Measurements from ENCODE around the gene CFTR.

GRCh38 chr7:117544061-117544460, 64.2 kb downstream of the CFTR start:
- TF ChIP-seq CTCF (IDR thresholded peaks at IDR 0.05 in 4 of 5, conservative IDR thresholded peaks at IDR 0.05 in 1 of 5) (no peak), POLR2A (IDR thresholded peaks at IDR 0.05) (no peak)

Measured in gastrocnemius medialis (tissue), 4 donors.